Keratinocyte (primary cell): Measurements from ENCODE around the gene PAFAH1B2.

ENCODE experiments used
- EZH2 ChIP-seq: IDR thresholded peaks from one replicate; pipeline ENCODE4 v1.6.1; 2012; ENCODE audit warnings: inconsistent platforms, mild to moderate bottlenecking, low read length, moderate library complexity
- TF ChIP-seq, protein P1 (sequence below), 3 experiments: IDR thresholded peaks in 1 of 3; conservative IDR thresholded peaks in 1 of 3; optimal IDR thresholded peaks in 1 of 3; 2 replicates in 2 of 3; 3 replicates in 1 of 3; pipeline versions ENCODE3 to v1.5.1; 2011; ENCODE audit warnings: low read length in 3 of 3, mild to moderate bottlenecking in 3 of 3, moderate library complexity in 2 of 3, control low read depth in 1 of 3, inconsistent platforms in 1 of 3; ENCODE audit not compliant: insufficient read depth in 2 of 3; ENCODE audit errors: extremely low read depth in 1 of 3

DNA sequence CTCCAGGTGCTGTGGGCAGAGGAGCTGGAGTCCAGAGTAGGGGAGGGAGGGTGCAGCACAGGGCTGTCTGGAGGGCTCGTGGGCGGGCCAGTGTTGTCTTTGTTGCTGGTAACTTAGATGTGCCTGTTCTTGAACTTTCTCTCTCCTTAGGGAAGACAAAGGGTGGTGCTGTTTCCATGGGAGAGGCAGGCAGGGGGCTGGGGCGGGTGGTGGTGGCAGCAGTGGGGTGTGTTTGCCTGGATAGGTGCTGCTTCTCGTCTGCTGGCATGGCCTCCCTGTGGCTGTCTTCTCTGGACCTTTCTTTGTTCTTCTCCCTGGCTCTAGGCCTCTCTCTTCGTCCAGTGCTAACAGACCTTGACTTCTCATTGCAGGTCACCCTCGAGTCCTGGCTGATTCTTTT, 42.9 kb downstream of the PAFAH1B2 start:
- TF ChIP-seq, protein P1, sequence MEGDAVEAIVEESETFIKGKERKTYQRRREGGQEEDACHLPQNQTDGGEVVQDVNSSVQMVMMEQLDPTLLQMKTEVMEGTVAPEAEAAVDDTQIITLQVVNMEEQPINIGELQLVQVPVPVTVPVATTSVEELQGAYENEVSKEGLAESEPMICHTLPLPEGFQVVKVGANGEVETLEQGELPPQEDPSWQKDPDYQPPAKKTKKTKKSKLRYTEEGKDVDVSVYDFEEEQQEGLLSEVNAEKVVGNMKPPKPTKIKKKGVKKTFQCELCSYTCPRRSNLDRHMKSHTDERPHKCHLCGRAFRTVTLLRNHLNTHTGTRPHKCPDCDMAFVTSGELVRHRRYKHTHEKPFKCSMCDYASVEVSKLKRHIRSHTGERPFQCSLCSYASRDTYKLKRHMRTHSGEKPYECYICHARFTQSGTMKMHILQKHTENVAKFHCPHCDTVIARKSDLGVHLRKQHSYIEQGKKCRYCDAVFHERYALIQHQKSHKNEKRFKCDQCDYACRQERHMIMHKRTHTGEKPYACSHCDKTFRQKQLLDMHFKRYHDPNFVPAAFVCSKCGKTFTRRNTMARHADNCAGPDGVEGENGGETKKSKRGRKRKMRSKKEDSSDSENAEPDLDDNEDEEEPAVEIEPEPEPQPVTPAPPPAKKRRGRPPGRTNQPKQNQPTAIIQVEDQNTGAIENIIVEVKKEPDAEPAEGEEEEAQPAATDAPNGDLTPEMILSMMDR (optimal IDR thresholded peaks at IDR 0.05 in 1 of 3, IDR thresholded peaks at IDR 0.05 in 1 of 3, conservative IDR thresholded peaks at IDR 0.05 in 1 of 3; ENCODE audit: extremely low read depth in 1 of 3, insufficient read depth in 2 of 3, low read length in 3 of 3) = no peak
- no peak for TF ChIP-seq EZH2
